GM18861 (cell line): ENCODE results near the gene ASCL1.
A peak's percentile ranks its signal among the peaks of the same experiment; 100 is the strongest.

ENCODE experiments used
- ATAC-seq: cut with Tn5 transposase; IDR thresholded peaks from one replicate; pipeline ENCODE4 v1.9.1; 2021; ENCODE audit not compliant: unreplicated experiment

ASCL1 gene

DNA sequence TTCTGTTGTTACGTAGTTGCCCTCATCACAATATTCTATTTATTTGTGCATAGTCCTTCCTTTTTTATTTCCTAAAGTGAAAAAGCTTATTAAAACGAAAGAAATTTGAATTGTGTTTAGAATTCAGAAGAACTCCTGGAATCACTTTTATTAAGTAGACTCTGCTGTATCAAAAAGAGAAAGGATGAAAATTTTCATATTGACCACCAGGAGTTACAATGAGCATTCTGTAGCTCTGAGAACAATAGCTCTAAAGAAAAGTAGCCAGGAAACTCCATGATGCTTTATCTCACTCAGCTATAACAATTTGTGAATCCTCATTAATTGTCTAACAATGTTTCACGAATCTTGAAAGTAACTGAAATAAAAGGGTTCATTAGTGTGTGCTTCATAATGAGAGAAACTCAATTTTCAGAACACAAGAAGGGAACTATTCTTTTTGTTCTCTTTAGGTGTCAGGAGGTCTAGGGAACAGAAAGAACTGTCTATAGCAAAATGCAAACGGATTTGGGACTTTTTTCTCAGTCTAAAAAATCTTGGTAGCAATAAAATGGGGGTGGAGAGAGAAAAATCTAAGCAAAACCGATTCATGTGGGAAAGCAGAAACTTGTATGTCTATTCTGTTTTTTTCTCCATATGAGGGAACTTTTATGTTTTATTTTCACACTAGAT lies 19.3 kb downstream of the ASCL1 start:
- ATAC-seq, result no peak

DNA sequence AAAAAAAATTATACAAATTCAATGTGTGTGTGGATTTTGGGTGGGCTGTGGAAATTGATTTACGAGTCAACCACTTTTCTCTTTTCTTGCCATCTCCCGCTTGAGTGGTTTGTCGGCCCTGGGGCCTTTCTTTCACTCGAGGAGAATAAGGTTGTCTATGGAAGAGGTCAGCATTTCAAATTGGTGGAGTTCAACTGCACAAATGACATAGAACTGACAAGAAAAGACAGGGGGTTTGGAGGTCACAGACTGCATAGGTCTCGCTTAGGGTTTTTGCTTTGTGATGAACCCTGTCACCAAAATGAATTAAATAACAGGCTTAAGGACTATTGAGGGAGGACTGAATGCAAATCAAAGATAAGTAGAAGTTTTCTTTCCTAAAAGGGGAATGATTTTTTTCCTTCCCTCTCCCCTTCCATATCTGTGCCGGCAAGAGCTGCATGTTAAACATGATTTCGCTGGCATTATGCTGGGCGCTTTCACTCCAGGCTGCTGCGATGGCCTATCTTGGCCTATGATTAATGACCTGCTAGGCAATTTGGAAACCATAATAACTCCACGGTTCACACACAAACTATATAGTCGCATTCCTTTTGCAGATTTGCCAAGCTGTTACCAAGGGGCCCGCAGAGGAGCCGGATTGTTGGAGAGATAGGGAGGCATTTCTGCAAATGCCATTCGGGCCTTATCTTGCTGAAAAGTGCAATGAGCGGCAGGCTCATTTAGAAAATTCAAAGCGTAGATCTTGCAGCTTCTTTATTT lies 20.7 kb downstream of the ASCL1 start:
- no peak for ATAC-seq

- no peak for ATAC-seq
Observed at GRCh38 chr12:102980350-102980749, 22.9 kb downstream of the ASCL1 start.

- no peak for ATAC-seq
Observed at GRCh38 chr12:102990419-102990818, 32.9 kb downstream of the ASCL1 start.

DNA sequence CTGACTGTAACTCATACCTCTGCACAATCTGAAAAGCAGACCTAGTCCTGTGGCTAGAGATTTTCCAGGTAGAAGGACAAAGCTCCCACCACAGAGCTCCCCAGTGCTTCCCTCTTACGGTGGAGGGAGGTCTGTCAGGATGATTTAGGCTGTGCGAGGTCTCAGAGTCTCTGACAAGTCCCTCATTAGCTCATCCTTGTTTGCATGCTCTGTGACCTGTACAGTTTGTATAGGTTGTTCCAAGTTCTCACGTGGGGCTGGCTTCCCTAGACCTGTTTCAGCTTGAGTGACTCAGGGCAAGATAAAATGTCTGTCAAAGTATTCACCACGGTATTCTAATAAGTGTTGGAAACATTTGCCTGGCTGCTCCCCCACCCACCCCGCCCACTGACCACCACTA lies 34.8 kb downstream of the ASCL1 start:
- ATAC-seq, result peak; percentile 44

DNA sequence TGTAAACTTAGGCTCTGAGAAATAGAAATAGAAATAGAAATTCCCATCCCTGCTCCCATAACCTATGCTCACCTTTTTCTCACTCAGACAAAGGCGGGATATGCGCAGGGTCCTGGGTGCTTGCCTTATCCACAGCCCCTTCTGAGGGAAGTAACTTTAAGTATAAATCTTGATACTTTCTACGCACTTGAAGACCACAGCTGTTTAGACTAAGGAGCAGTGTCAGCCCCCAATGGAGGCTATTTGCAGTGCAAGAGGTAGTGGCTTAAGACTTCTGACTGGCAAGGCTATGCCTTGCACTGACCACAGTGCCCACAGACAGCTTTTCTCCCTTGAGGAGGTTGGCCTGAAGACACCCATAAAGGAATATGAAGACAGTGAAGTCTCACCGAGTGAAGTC lies 35.2 kb downstream of the ASCL1 start:
- peak; percentile 39 for ATAC-seq

DNA sequence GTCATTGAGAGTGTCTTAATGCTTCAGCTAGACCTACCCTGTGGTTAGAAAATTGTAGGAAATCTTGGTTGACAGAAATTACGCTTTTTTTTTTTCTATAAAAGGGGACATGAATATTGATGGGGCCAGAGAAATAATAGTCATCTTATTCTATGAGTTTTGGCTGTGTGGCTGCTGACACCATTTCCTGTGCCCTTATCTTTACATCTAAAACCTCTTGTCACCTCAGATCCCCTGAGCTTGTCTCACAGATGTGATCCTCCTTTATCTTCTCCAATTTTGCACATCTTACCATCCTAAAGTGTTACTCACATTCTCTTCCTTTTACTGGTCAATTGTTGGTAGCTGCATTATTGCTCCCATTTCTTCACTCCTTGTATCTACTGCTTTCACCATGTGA lies 36.1 kb downstream of the ASCL1 start:
- no peak for ATAC-seq

DNA sequence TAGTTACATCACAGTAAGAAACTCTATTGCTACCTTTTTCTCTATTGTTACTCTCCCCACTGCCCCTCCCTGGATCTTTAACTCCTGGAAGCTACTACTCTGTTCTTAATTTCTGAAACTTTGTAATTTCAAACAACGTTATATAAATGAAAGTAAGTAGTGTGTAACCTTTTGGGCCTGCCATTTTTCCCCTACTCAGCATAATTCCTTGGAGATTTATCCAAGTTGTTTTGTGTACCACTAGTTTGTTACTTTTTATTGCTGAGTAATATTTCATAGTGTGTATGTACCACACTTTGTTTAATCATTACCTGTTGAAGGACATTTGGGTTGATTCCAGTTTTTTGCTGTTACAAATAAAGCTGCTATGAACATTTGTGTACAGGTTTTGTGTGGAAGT lies 37.9 kb downstream of the ASCL1 start:
- no peak for ATAC-seq
